ENCODE results near the gene LAMTOR3. TPM values are rescaled to one million over a fixed set of nuclear protein-coding genes. Genes with fewer than 3 reads are reported as not detected.

LAMTOR3 gene
- total RNA-seq, 4 donors from 2014 or later, result 27.3 to 63.6 (median 52.5) TPM

DNA sequence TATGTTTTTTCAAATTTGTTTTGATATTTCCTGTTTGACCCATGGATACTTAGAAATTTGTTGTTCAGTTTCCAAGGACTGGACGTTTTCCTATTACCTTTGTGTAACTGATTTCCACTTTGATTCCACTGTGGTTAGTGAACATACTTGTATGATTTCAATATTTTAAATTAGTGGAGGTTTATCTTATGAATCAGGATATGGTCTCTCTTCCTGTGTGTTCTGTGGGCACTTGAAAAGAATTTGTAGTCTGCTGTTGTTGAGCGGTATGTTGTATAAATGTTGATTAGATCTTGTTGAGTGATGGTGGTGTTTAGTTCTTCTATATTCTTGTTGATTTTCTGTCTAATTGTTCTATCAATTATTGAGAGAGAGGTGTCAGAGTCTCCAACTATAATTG lies 21.2 kb upstream of the LAMTOR3 start:
- TF ChIP-seq, protein P1, sequence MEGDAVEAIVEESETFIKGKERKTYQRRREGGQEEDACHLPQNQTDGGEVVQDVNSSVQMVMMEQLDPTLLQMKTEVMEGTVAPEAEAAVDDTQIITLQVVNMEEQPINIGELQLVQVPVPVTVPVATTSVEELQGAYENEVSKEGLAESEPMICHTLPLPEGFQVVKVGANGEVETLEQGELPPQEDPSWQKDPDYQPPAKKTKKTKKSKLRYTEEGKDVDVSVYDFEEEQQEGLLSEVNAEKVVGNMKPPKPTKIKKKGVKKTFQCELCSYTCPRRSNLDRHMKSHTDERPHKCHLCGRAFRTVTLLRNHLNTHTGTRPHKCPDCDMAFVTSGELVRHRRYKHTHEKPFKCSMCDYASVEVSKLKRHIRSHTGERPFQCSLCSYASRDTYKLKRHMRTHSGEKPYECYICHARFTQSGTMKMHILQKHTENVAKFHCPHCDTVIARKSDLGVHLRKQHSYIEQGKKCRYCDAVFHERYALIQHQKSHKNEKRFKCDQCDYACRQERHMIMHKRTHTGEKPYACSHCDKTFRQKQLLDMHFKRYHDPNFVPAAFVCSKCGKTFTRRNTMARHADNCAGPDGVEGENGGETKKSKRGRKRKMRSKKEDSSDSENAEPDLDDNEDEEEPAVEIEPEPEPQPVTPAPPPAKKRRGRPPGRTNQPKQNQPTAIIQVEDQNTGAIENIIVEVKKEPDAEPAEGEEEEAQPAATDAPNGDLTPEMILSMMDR (IDR thresholded peaks at IDR 0.05; ENCODE audit: low read depth), result no peak

DNA sequence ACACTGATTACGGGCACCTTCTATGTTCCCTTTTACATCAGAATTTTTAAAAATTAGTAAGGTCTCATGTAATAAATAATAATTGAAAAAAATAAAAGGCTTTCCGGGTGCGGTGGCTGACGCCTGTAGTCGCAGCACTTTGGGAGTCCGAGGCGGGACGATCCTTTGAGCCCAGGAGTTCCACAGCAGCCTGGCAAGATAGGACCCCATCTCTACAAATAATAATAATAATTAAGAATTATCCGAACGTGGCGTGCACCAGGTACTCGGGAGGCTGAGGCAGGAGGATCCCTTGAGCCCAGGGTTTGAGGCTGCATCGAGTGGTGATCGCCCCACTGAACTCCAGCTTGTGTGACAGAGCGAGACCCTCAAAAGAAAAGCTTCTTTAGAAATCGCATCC lies 771 bp upstream of the LAMTOR3 start:
- TF ChIP-seq, protein P1 (IDR thresholded peaks at IDR 0.05; ENCODE audit: low read depth), result no peak

DNA sequence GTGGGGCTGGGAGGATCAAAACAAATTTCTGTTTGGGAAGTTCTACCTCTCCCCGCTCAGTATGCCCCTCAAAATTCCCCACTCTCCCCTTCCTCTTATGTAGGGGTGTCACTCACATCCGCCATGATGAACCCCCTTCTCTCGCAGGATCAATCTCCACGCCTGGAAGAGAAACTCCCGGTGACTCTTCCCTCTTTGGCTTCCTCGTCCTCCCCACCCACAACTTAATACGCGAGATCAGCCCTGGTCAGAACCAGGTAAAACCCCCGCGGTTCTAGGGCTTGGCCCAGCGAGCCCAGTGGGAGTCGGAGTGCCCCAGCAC lies 427 bp downstream of the LAMTOR3 start:
- TF ChIP-seq, protein P1 (IDR thresholded peaks at IDR 0.05; ENCODE audit: low read depth), result no peak

DNA sequence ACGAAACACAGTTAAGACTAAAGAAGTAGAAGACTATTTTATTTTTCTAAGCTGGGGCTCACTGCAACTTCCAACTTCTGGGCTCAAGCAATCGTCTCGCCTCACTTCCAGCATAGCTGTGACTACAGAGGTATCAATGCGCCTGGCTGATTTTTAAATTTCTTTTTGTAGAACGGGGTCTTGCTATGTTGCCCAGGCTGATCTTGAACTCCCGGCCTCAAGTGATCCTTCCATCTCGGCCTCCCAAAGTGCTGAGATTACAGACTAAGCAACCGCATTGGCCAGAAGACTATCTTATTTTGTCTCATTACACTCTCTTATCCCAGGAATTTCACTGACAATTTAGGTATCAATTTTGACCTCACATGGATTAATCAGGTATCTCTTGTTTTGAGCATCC lies 1.2 kb downstream of the LAMTOR3 start:
- TF ChIP-seq, protein P1 (IDR thresholded peaks at IDR 0.05; ENCODE audit: low read depth), result no peak

DNA sequence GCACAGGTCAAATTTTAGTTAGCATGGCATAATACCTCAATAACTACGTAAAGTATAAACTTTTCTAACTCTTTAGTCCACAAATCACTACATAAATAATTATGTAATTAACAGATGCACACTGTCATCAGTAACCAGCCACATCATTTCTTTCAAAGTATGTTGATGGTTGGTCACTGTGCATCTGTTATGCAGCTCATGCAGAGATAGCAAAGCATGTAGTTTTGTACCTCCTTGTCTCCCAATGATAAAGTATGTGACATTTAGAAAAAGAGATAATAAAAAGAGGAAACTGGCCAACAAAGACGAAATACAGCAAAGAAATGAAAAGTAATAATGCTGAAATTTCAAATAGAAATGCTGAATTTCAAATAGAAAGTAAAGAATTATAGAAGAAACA lies 2.9 kb downstream of the LAMTOR3 start:
- TF ChIP-seq, protein P1 (IDR thresholded peaks at IDR 0.05; ENCODE audit: low read depth), result no peak

DNA sequence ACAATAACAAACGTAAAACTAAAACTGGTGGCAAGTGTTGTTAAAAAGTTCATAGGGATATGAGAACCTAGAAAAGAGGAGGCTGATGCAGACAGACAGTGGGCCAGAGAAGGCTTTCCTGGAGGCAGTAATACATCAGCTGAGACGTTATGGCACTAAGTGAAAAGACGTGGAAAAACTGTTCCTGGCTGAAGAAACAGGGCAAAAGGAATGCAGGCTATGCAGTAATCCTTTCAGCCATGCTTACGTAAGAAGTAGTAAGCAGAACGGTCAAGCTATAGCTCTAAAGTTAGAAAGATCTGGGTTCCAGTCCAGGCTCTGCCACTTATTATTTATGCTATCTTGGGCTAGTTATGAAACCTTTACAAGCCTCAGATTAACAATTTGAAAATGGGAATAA lies 6.4 kb downstream of the LAMTOR3 start:
- TF ChIP-seq, protein P1 (IDR thresholded peaks at IDR 0.05; ENCODE audit: low read depth), result no peak

DNA sequence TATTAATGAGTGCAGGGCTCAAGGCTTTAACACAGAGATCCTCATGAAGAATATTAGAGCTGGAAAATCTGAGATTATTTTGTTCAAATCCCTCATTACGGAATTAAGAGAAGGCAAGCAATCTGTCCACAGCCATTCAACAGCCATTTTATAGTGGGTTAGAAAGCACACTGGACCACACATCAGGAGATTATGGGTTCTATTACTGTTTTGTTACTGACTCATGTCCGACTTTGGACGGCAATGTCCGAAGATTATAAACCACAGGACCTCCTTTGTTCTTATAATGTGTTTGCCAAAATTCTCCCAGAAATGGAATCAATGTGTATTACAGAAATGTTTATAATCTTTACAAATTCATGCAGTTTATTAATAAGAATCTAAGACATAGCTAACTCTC lies 8.1 kb downstream of the LAMTOR3 start:
- TF ChIP-seq, protein P1 (IDR thresholded peaks at IDR 0.05; ENCODE audit: low read depth), result no peak

DNA sequence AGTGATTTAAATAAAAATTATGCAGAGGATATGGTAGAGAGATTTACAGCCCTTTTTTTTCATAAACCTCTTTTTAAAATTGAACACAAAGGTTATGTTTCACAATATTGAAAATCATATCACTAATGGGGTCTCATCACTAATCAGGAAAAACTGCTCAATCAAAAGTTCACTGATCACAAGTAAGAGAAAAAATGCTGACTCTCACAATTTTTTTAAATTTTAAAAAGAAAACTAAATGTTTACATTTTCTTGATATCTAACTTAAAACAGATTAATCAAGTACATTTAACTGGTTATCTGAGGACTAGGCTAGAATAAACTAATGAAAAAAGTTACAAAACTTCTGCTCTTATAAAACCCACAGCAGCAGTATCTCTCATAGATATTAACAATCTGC lies 8.5 kb downstream of the LAMTOR3 start:
- TF ChIP-seq, protein P1 (IDR thresholded peaks at IDR 0.05; ENCODE audit: low read depth), result no peak

All from subcutaneous adipose tissue (tissue), 4 donors.